GM23338 (cell line): ENCODE measurements around the gene ADIPOQ. TPM values are rescaled to one million over a fixed set of nuclear protein-coding genes. Genes with fewer than 3 reads are reported as not detected.
A peak's percentile ranks its signal among the peaks of the same experiment; 100 is the strongest.

ENCODE experiments used
- ATAC-seq: fragments of 200-7000 bp; cut with Tn5 transposase; 3 replicates; pipeline ENCODE4 v1.9.1; 2020
- DNase-seq: peaks from one replicate; pipeline ENCODE4 v3.0.0-alpha.2; 2015; ENCODE audit warnings: low spot score
- H2AFZ ChIP-seq: fragments of 200-600 bp; sonication (generic); 2 replicates; pipeline ENCODE4 v1.8.0; 2016; ENCODE audit warnings: antibody characterized with exemption, mild to moderate bottlenecking, moderate library complexity
- H3F3A ChIP-seq: fragments of 200-600 bp; sonication (generic); replicated peaks from 2 replicates; pipeline ENCODE4 v1.8.0; 2017; ENCODE audit warnings: antibody characterized with exemption, mixed run types, low read depth
- H3K27ac ChIP-seq: fragments of 200-600 bp; sonication (generic); 2 replicates; pipeline ENCODE4 v1.6.1; 2016; ENCODE audit warnings: low read depth
- H3K27me3 ChIP-seq: fragments of 200-600 bp; sonication (generic); 2 replicates; pipeline ENCODE4 v1.8.0; 2016; ENCODE audit warnings: mild to moderate bottlenecking, mixed run types, moderate library complexity; ENCODE audit not compliant: insufficient read depth
- H3K36me3 ChIP-seq: fragments of 200-600 bp; sonication (generic); 2 replicates; pipeline ENCODE4 v1.8.0; 2016; ENCODE audit warnings: mild to moderate bottlenecking; ENCODE audit not compliant: insufficient read depth
- H3K4me1 ChIP-seq: fragments of 200-600 bp; sonication (generic); 2 replicates; pipeline ENCODE4 v1.8.0; 2016; ENCODE audit warnings: mild to moderate bottlenecking, moderate library complexity; ENCODE audit not compliant: insufficient read depth
- H3K4me2 ChIP-seq: fragments of 200-600 bp; sonication (generic); 2 replicates; pipeline ENCODE4 v1.7.1; 2017; ENCODE audit warnings: mixed run types
- H3K4me3 ChIP-seq: fragments of 200-600 bp; sonication (generic); 2 replicates; pipeline ENCODE4 v1.6.1; 2016; ENCODE audit warnings: mixed run types
- H3K79me2 ChIP-seq: fragments of 200-600 bp; sonication (generic); replicated peaks from 2 replicates; pipeline ENCODE4 v1.8.0; 2017; ENCODE audit warnings: mild to moderate bottlenecking; ENCODE audit not compliant: insufficient read depth
- H3K9me2 ChIP-seq: fragments of 200-600 bp; sonication (generic); 2 replicates; pipeline ENCODE4 v1.8.0; 2017; ENCODE audit not compliant: insufficient read depth
- H4K20me1 ChIP-seq: fragments of 200-600 bp; sonication (generic); replicated peaks from 2 replicates; pipeline ENCODE4 v1.8.0; 2017; ENCODE audit warnings: mild to moderate bottlenecking; ENCODE audit not compliant: insufficient read depth
- H3K27ac Mint-ChIP-seq: 2 replicates; pipeline ENCODE4 v1.8.0; 2020; ENCODE audit warnings: inconsistent platforms, mild to moderate bottlenecking, moderate library complexity, mixed read lengths
- H3K27me3 Mint-ChIP-seq: 3 replicates; pipeline ENCODE4 v1.8.0; 2022; ENCODE audit warnings: low read depth, mild to moderate bottlenecking, moderate library complexity, mixed read lengths, inconsistent platforms; ENCODE audit not compliant: insufficient read depth, poor library complexity
- H3K36me3 Mint-ChIP-seq: 3 replicates; pipeline ENCODE4 v1.8.0; 2021; ENCODE audit warnings: low read depth, mild to moderate bottlenecking, inconsistent platforms, moderate library complexity, mixed read lengths
- H3K4me1 Mint-ChIP-seq: 3 replicates; pipeline ENCODE4 v1.8.0; 2020; ENCODE audit warnings: mild to moderate bottlenecking, inconsistent platforms, mixed read lengths
- H3K4me3 Mint-ChIP-seq: 3 replicates; pipeline ENCODE4 v1.8.0; 2021; ENCODE audit warnings: moderate library complexity, mild to moderate bottlenecking, inconsistent platforms, mixed read lengths
- H3K9me3 Mint-ChIP-seq: 3 replicates; pipeline ENCODE4 v1.8.0; 2020; ENCODE audit warnings: moderate library complexity, mild to moderate bottlenecking, inconsistent platforms, mixed read lengths
- CREB1 ChIP-seq: fragments of 250-450 bp; sonication (Bioruptor Pico); IDR thresholded peaks from 2 replicates; pipeline ENCODE4 v1.5.0; 2020; ENCODE audit warnings: low read depth, mild to moderate bottlenecking, moderate library complexity
- POLR2AphosphoS5 ChIP-seq: IDR thresholded peaks from 2 replicates; pipeline ENCODE4 v1.6.1; 2016; ENCODE audit warnings: antibody characterized with exemption, low read depth
- ZNF331 ChIP-seq: fragments of 250-450 bp; sonication (Bioruptor Pico); IDR thresholded peaks from 2 replicates; pipeline ENCODE4 v1.5.0; 2020; ENCODE audit warnings: low read depth, mild to moderate bottlenecking, moderate library complexity
- ZNF462 ChIP-seq: fragments of 250-450 bp; sonication (Bioruptor Pico); IDR thresholded peaks from 2 replicates; pipeline ENCODE4 v1.5.0; 2020; ENCODE audit warnings: mild to moderate bottlenecking, moderate library complexity
- polyA plus RNA-seq: library from polyadenylated mRNA; unstranded; fragments of >200 nt; fragmentation: Nextera tagmentation; extraction: Ambion mirVana; gene quantifications from 2 replicates; pipeline ENCODE4 v1.2.1, GENCODE V29; 2016
- total RNA-seq: library from RNA; depleted of rRNA; stranded (reverse); fragments of >200 nt; shearing (Covaris generic); gene quantifications from 2 replicates; pipeline ENCODE4 v1.2.3, GENCODE V29; 2014

ADIPOQ gene
- total and polyA plus RNA-seq, 2 experiments from 2014 or later, result not detected

- TF ChIP-seq ZNF462 (CRISPR knock-in tag) (no peak), CREB1 (CRISPR knock-in tag) (no peak)
Observed at GRCh38 chr3:186824430-186825139, 17.9 kb upstream of the ADIPOQ start (continued).

GRCh38 chr3:186825294-186825821, 17.2 kb upstream of the ADIPOQ start:
- H3K9me2 ChIP-seq, result no peaks in the 10 kb centered on the region
- H4K20me1 ChIP-seq, result peaks cover 5% of the 10 kb centered on the region
- peak overlapping the region; percentile 64 for H3K4me3 ChIP-seq
- no peak overlapping the region for H3K27ac ChIP-seq
- 0 out of 2 replicates have a peak, but pooled peaks have one; percentile 43 for TF ChIP-seq CREB1 (CRISPR knock-in tag)
- TF ChIP-seq ZNF331 (CRISPR knock-in tag), result no peak
- peak; percentile 50; the same call in 1 of the 2 replicates for TF ChIP-seq POLR2AphosphoS5
- peaks cover 21% of the 10 kb centered on the region for H3K4me1 ChIP-seq
- no peaks in the 10 kb centered on the region for H3K36me3 ChIP-seq
- peaks cover 28% of the 10 kb centered on the region for H3K4me1 Mint-ChIP-seq
- DNase-seq (peak; percentile 74), ATAC-seq (peak; percentile 68)
- H3K79me2 ChIP-seq, result no peaks in the 10 kb centered on the region
- H3K4me3 Mint-ChIP-seq, result peak overlapping the region; percentile 77
- peak overlapping the region; percentile 92 for H3K4me2 ChIP-seq
- H3K36me3 Mint-ChIP-seq, result no peaks in the 10 kb centered on the region
- H3K27ac Mint-ChIP-seq, result no peak overlapping the region
- peak overlapping the region; percentile 78; the same call in 1 of the 2 replicates for H2AFZ ChIP-seq
- peaks cover 5% of the 10 kb centered on the region; the same call in 1 of the 2 replicates for H3F3A ChIP-seq
- no peaks in the 10 kb centered on the region for H3K9me3 Mint-ChIP-seq
- peaks cover 58% of the 10 kb centered on the region for H3K27me3 ChIP-seq
- H3K27me3 Mint-ChIP-seq, result peaks cover 32% of the 10 kb centered on the region
